DMS 273 treated with DMSO at 0.1 percent for 48 hours (cell line): ENCODE results near the gene RDH14.
A peak's percentile ranks its signal among the peaks of the same experiment; 100 is the strongest.

Experiments used
- DNase-seq: peaks from one replicate; lab custom pipeline; 2025; lab: John Stamatoyannopoulos, UW

The RDH14 gene

GRCh38 chr2:18520451-18521425 lies 39.7 kb downstream of the RDH14 start:
- peak; percentile 31 for DNase-seq

- DNase-seq, result no peak
These were observed 40.5 kb downstream of the RDH14 start for GRCh38 chr2:18519914-18520450.

- no peak for DNase-seq
These were observed 42.0 kb downstream of the RDH14 start for GRCh38 chr2:18518116-18519111.

- no peak for DNase-seq
These were observed 43.1 kb downstream of the RDH14 start for GRCh38 chr2:18517386-18517785.

- no peak for DNase-seq
These were observed 44.3 kb downstream of the RDH14 start for GRCh38 chr2:18516112-18516511.

- no peak for DNase-seq
These were observed 45.7 kb downstream of the RDH14 start for GRCh38 chr2:18514526-18515461.

- no peak for DNase-seq
These were observed 49.7 kb downstream of the RDH14 start for GRCh38 chr2:18510775-18511174.

DNA sequence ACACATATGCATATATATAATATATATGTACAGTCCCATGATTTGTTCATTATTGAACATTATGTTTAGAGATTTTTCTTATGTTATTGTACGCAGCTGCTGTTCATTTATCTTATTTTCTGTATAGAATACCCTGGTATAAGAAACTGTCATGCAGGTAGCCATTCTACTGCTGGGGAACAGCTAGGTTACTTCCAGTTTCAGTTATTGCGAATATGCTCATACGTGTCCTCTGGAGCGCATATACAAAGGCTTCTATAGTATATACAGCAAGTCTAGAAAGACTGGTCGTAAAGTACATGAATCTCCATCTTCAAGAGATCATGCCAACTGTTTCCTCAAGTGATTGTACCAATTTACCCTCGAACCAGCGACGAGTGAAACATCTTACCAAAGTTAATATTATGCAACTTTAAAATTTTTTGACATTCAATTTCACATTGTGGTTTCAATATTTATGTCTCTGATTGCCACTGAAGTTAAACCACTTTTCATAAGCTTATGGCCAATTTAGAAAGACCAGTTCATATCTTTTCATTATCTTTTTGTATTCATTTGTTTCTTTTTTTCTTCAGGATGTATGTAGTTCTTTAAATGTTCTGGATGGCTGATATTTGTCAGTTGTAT lies 53.5 kb downstream of the RDH14 start:
- no peak for DNase-seq

GRCh38 chr2:18505703-18506341 lies 54.6 kb downstream of the RDH14 start:
- DNase-seq, result no peak
